Thoracic aorta (tissue), 2 donors: ENCODE measurements around the gene MTMR8. TPM values are rescaled to one million over a fixed set of nuclear protein-coding genes. Genes with fewer than 3 reads are reported as not detected.
"Not testable (repeated sequence)": the region's sequence is repeated elsewhere in the genome, so short reads cannot be mapped to it uniquely, and the experiment has no call there.

Source experiments
- ATAC-seq: fragments of 150-250 bp; one replicate; pipeline ENCODE4 v1.8.0; 2017; ENCODE audit warnings: low read depth; ENCODE audit not compliant: insufficient number of reproducible peaks, low FRiP score
- DNase-seq: peaks from one replicate; pipeline ENCODE4 v3.0.0-alpha.2; 2020; ENCODE audit warnings: low spot score
- H3K27ac ChIP-seq, 2 donors: fragments of 200-600 bp; sonication (generic); 1 replicate in 1 of 2; 2 replicates in 1 of 2; pipeline ENCODE4 v1.5.1; 2016; ENCODE audit warnings: mild to moderate bottlenecking in 2 of 2, moderate library complexity in 2 of 2
- H3K27me3 ChIP-seq: fragments of 200-600 bp; sonication (generic); replicated peaks from 2 replicates; pipeline ENCODE4 v1.6.0; 2016; ENCODE audit warnings: mild to moderate bottlenecking; ENCODE audit not compliant: insufficient read depth
- H3K36me3 ChIP-seq: fragments of 200-600 bp; sonication (generic); one replicate; pipeline ENCODE4 v1.5.1; 2016
- H3K4me1 ChIP-seq, 2 donors: fragments of 200-600 bp; sonication (generic); 1 replicate in 1 of 2; 2 replicates in 1 of 2; pipeline versions ENCODE4 v1.5.1 to v1.6.0; 2016; ENCODE audit warnings: low read depth in 2 of 2, mild to moderate bottlenecking in 1 of 2; ENCODE audit not compliant: control insufficient read depth in 1 of 2
- H3K4me3 ChIP-seq: fragments of 200-600 bp; sonication (generic); 2 replicates; pipeline ENCODE4 v1.5.1; 2016; ENCODE audit warnings: mild to moderate bottlenecking
- H3K9me3 ChIP-seq: fragments of 200-600 bp; sonication (generic); 2 replicates; pipeline ENCODE4 v1.5.1; 2016
- total RNA-seq, 2 donors: library from RNA; depleted of rRNA; stranded (reverse); fragments of >200 nt; gene quantifications; one replicate each; pipeline versions ENCODE4 v1.1.0 to v1.2.3, GENCODE V29; 2016
- TF ChIP-seq, protein P1 (sequence below): fragments of 200-600 bp; sonication (generic); IDR thresholded peaks from one replicate; pipeline ENCODE4 v1.5.1; 2019; ENCODE audit warnings: antibody characterized with exemption

The MTMR8 gene
- total RNA-seq, 2 donors from 2014 or later = 3.5 to 12.1 TPM

DNA sequence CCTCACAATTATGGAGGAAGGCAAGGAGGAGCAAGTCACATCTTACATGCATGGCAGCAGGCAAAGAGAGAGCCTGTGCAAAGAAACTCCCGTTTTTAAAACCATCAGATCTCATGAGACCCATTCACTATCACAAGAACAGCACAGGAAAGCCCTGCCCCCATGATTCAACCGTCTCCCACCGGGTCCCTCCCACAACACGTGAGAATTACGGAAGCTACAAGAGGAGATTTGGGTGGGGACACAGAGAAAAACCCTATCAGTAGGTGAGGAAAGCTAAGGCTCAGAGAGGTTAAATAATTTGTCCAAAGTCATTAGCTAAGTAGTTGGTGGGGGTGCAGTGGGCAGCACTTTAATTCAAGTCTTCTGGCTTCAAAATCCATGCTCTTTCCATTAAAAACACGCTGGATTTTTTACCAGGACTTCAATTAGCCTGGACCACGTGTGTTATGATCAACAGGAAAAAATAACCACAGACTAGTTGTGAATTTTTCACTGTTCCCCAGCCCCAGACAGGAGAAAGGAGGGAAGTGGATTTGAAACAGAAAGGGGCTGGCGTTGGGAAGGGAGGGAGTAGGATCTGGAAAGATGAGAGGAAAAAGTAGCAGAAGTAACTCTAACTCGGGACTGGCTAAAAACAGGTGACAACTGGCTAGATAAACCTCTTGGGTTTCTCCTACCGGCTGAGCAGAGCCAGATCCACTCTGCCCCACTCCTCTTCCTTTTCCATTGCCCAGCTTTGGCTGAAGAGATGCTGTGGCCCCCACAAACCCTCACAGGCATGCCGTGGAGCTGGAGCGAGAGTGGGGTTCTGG, 986 bp downstream of the MTMR8 start:
- ATAC-seq = no peak
- Histone ChIP-seq H3K27ac (peak overlapping the region; percentile 19 to 56), H3K4me3 (peak overlapping the region; percentile 79), H3K4me1 (peaks cover 0 to 4% of the 10 kb centered on the region in 2 donors), H3K9me3 (no peaks in the 10 kb centered on the region), H3K27me3 (no peaks in the 10 kb centered on the region), H3K36me3 (no peaks in the 10 kb centered on the region)
- TF ChIP-seq, protein P1, sequence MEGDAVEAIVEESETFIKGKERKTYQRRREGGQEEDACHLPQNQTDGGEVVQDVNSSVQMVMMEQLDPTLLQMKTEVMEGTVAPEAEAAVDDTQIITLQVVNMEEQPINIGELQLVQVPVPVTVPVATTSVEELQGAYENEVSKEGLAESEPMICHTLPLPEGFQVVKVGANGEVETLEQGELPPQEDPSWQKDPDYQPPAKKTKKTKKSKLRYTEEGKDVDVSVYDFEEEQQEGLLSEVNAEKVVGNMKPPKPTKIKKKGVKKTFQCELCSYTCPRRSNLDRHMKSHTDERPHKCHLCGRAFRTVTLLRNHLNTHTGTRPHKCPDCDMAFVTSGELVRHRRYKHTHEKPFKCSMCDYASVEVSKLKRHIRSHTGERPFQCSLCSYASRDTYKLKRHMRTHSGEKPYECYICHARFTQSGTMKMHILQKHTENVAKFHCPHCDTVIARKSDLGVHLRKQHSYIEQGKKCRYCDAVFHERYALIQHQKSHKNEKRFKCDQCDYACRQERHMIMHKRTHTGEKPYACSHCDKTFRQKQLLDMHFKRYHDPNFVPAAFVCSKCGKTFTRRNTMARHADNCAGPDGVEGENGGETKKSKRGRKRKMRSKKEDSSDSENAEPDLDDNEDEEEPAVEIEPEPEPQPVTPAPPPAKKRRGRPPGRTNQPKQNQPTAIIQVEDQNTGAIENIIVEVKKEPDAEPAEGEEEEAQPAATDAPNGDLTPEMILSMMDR = no peak
- no peak for DNase-seq

DNA sequence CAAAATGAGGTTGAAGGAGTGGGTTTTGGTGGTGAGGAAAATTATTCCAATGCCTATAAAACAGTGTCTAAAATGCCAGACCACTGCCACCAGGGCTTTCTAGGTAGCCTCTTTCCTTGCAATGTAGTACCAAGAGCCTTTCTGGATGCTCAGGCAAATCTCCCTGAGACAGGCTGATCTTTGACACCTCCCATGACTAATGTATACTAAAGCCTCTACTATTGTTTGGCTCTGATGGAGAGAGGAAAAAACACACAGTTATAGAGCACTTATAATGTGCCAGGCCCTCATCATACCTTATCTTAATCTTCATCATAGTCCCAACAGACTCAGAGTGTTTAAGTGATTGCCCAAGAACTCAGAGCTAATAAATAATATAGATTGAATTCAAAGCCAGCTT, 5.8 kb downstream of the MTMR8 start:
- no peak overlapping the region for H3K27ac ChIP-seq
- no peak for DNase-seq
- peaks cover 7% of the 10 kb centered on the region for H3K9me3 ChIP-seq
- ATAC-seq = no peak
- H3K27me3 ChIP-seq = no peaks in the 10 kb centered on the region
- no peak overlapping the region for H3K4me3 ChIP-seq
- no peaks in the 10 kb centered on the region for H3K36me3 ChIP-seq
- no peaks in the 10 kb centered on the region for H3K4me1 ChIP-seq
- TF ChIP-seq, protein P1 = no peak

DNA sequence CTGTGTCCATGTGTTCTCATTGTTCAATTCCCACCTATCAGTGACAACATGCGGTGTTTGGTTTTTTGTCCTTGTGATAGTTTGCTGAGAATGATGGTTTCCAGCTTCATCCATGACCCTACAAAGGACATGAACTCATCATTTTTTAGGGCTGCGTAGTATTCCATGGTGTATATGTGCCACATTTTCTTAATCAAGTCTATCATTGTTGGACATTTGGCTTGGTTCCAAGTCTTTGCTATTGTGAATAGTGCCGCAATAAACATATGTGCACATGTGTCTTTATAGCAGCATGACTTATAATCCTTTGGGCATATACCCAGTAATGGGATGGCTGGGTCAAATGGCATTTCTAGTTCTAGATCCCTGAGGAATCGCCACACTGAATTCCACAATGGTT, 14.5 kb downstream of the MTMR8 start:
- H3K4me3 ChIP-seq, H3K36me3 ChIP-seq, ATAC-seq, H3K27me3 ChIP-seq, H3K4me1 ChIP-seq, DNase-seq, H3K27ac ChIP-seq: not testable (repeated sequence)
- peaks cover 14% of the 10 kb centered on the region for H3K9me3 ChIP-seq

DNA sequence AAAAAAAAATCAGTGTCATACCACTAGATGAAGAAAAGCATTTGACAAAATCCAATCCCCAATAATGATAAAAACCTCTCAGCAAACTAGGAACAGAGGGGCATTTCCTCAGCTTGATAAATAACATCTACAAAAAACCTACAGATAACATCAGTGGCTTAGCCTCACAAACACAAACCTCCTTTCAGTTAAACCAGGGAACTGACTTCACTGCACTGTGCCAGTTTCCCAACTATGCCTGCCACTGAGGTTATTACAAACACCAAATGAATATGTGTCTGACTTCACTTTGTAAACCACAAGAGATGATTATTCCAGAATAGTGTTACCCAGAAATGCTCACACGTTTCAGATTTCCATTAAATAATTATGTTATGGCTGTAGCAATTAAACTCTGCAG, 15.3 kb downstream of the MTMR8 start:
- H3K27me3 ChIP-seq = no peaks in the 10 kb centered on the region
- no peak for ATAC-seq
- H3K4me1 ChIP-seq = no peaks in the 10 kb centered on the region
- TF ChIP-seq, protein P1 = no peak
- H3K4me3 ChIP-seq = no peak overlapping the region
- no peak for DNase-seq
- no peaks in the 10 kb centered on the region for H3K36me3 ChIP-seq
- no peak overlapping the region for H3K27ac ChIP-seq
- peaks cover 11% of the 10 kb centered on the region for H3K9me3 ChIP-seq

DNA sequence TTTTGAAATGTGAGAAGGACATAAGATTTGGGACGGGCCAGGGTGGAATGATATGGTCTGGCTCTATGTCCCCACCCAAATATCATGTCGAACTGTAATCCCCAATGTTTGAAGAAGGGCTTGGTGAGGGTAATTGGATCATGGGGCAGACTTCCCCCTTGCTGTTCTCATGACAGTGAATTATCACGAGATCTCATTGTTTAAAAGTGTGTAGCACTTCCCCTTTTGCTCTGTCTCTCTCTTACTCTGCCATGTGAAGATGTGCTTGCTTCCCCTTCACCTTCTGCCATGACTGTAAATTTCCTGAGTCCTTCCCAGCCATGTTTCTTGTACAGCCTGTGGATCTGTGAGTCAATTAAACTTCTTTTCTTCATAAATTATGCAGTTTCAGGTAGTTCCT, 17.5 kb downstream of the MTMR8 start:
- no peaks in the 10 kb centered on the region for H3K36me3 ChIP-seq
- TF ChIP-seq, protein P1 = no peak
- H3K4me1 ChIP-seq = no peaks in the 10 kb centered on the region
- DNase-seq (no peak), ATAC-seq (no peak)
- H3K9me3 ChIP-seq = peaks cover 5% of the 10 kb centered on the region
- H3K27ac ChIP-seq = no peak overlapping the region
- H3K27me3 ChIP-seq = no peaks in the 10 kb centered on the region
- H3K4me3 ChIP-seq = no peak overlapping the region

DNA sequence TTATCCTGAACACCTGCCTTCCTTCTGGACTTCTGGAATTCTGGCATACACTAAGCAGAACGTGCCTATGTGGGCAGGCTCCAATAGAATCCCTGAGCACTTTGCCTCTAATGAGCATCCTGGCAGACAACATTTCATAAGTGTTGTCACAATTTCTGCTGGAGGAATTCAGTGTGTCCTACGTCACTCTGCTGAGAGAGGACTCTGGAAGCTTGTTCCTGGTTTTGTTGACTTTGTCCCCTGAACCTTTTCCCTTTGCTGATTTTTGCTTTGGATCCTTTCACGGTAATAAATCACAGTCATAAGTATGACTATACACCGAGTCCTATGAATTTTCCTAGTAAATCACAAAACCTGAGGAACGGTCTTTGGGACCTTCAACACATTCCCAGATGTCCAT, 43.2 kb downstream of the MTMR8 start:
- DNase-seq (no peak), ATAC-seq (no peak)
- Histone ChIP-seq H3K27ac (no peak overlapping the region), H3K4me1 (no peaks in the 10 kb centered on the region), H3K9me3 (no peaks in the 10 kb centered on the region), H3K27me3 (no peaks in the 10 kb centered on the region), H3K36me3 (no peaks in the 10 kb centered on the region), H3K4me3 (no peak overlapping the region)
- TF ChIP-seq, protein P1 = no peak
